HepG2 (cell line): ENCODE data around the gene ZMIZ2. TPM values are rescaled to one million over a fixed set of nuclear protein-coding genes. Genes with fewer than 3 reads are reported as not detected.

Source experiments
- ARID3A ChIP-seq: IDR thresholded peaks from 2 replicates; pipeline ENCODE4 v1.6.1; 2012; ENCODE audit warnings: low read depth, low read length, improper control_type of control experiment
- CTCF ChIP-seq: sonication (generic); formaldehyde crosslinking; IDR thresholded peaks from 2 replicates; pipeline ENCODE4 v1.5.0; 2020; ENCODE audit warnings: mild to moderate bottlenecking, missing genetic modification reagents, moderate library complexity
- FOSL2 ChIP-seq: sonication (generic); formaldehyde crosslinking; IDR thresholded peaks from 2 replicates; pipeline ENCODE4 v1.4.0; 2020; ENCODE audit warnings: missing genetic modification reagents
- MAFK ChIP-seq, 2 experiments: IDR thresholded peaks in 1 of 2; conservative IDR thresholded peaks in 1 of 2; 2 replicates each; pipeline ENCODE4 v1.6.1; 2011; ENCODE audit warnings: improper control_type of control experiment in 2 of 2, low read length in 2 of 2
- MIER2 ChIP-seq: IDR thresholded peaks from 2 replicates; pipeline ENCODE4 v1.6.1; 2016; ENCODE audit warnings: missing biosample characterization, missing genetic modification reagents
- REST ChIP-seq, 2 experiments: IDR thresholded peaks; 2 replicates each; pipeline ENCODE4 v1.6.1; 2011 to 2012; ENCODE audit warnings: low read length in 2 of 2, borderline replicate concordance in 1 of 2, low read depth in 1 of 2, mild to moderate bottlenecking in 1 of 2, moderate library complexity in 1 of 2
- SRF ChIP-seq: IDR thresholded peaks from 2 replicates; pipeline ENCODE4 v1.6.1; 2011; ENCODE audit warnings: mild to moderate bottlenecking, low read depth, low read length, moderate library complexity
- TEAD3 ChIP-seq: optimal IDR thresholded peaks from 2 replicates; pipeline ENCODE3; 2016; ENCODE audit warnings: borderline replicate concordance
- TFAP4 ChIP-seq: sonication (generic); IDR thresholded peaks from 2 replicates; pipeline ENCODE4 v1.6.1; 2016; ENCODE audit warnings: low read depth, borderline replicate concordance
- ZNF354B ChIP-seq: sonication (generic); formaldehyde crosslinking; IDR thresholded peaks from 2 replicates; pipeline ENCODE4 v1.8.0; 2022; ENCODE audit warnings: mild to moderate bottlenecking, missing genetic modification reagents
- ZNF605 ChIP-seq: sonication (generic); formaldehyde crosslinking; IDR thresholded peaks from 2 replicates; pipeline ENCODE4 v1.8.0; 2022; ENCODE audit warnings: mild to moderate bottlenecking, missing genetic modification reagents
- polyA plus RNA-seq, 8 experiments: library from polyadenylated mRNA; depleted of rRNA in 3 of 8; stranded (reverse) in 7 of 8; unstranded in 1 of 8; fragments of >200 nt; fragmentation: Illumina TruSeq in 4 of 8; extraction: Trizol in 4 of 8; gene quantifications; 2 replicates each; pipeline versions ENCODE4 v1.2.1 to v1.2.3, GENCODE V29; 2011 to 2016; ENCODE audit warnings: low read depth in 4 of 8, missing spikeins in 1 of 8, mixed read lengths in 1 of 8; ENCODE audit not compliant: insufficient read depth in 1 of 8
- total RNA-seq, 5 experiments: library from RNA; depleted of rRNA; stranded (reverse); fragments of >200 nt; fragmentation: Illumina TruSeq; extraction: Trizol; gene quantifications; 2 replicates each; pipeline ENCODE4 v1.2.3, GENCODE V29; 2016; ENCODE audit warnings: low read depth in 1 of 5

ZMIZ2 gene
- total and polyA plus RNA-seq, 2 of the 13 experiments (the other 11 are each of a cell fraction or from before 2014, with no cell fraction given): 4.9 to 7.9 TPM

GRCh38 chr7:44791278-44792219 lies 42.9 kb downstream of the ZMIZ2 start (continued):
- TF ChIP-seq MAFK (conservative IDR thresholded peaks at IDR 0.05 in 1 of 2, IDR thresholded peaks at IDR 0.05 in 1 of 2; ENCODE audit: low read length in 2 of 2) (peak; percentile 86 to 87), ARID3A (peak; percentile 36; the same call in 1 of the 2 replicates), TFAP4 (peak; percentile 39; the same call in 1 of the 2 replicates), ZNF354B (CRISPR knock-in tag) (no peak), REST (IDR thresholded peaks at IDR 0.05; ENCODE audit: borderline replicate concordance in 1 of 2, low read depth in 1 of 2, low read length in 2 of 2) (peak in 1 of 2 experiments; percentile 78; a peak in 3 of 4 replicates), CTCF (CRISPR knock-in tag) (0 out of 2 replicates have a peak, but pooled peaks have one; percentile 28), MIER2 (CRISPR knock-in tag) (peak; percentile 58; the same call in 1 of the 2 replicates), ZNF605 (CRISPR knock-in tag) (0 out of 2 replicates have a peak, but pooled peaks have one; percentile 13), SRF (peak; percentile 89), FOSL2 (CRISPR knock-in tag) (peak; percentile 34; the same call in 1 of the 2 replicates), TEAD3 (CRISPR knock-in tag) (peak; percentile 59)
